Smooth muscle cell (in vitro differentiated cells): ENCODE results near the gene ADAM11. TPM values are rescaled to one million over a fixed set of nuclear protein-coding genes. Genes with fewer than 3 reads are reported as not detected.

Experiments used
- DNase-seq: peaks from one replicate; lab custom pipeline; 2025; ENCODE audit not compliant: unreplicated experiment; lab: John Stamatoyannopoulos, UW
- H2AFZ ChIP-seq: fragments of 200-600 bp; sonication (generic); 2 replicates; pipeline ENCODE4 v1.6.0; 2016; ENCODE audit warnings: antibody characterized with exemption, low read depth, mild to moderate bottlenecking
- H3F3A ChIP-seq: fragments of 200-600 bp; sonication (generic); 2 replicates; pipeline ENCODE4 v1.6.0; 2017; ENCODE audit warnings: antibody characterized with exemption, low read depth
- H3K27ac ChIP-seq: fragments of 200-600 bp; sonication (generic); 2 replicates; pipeline ENCODE4 v1.5.1; 2016; ENCODE audit warnings: low read depth, mild to moderate bottlenecking
- H3K27me3 ChIP-seq: fragments of 200-600 bp; sonication (generic); 2 replicates; pipeline ENCODE4 v1.6.1; 2016; ENCODE audit warnings: low read depth, mild to moderate bottlenecking
- H3K36me3 ChIP-seq: fragments of 200-600 bp; sonication (generic); 2 replicates; pipeline ENCODE4 v1.5.1; 2016; ENCODE audit warnings: low read depth
- H3K4me1 ChIP-seq: fragments of 200-600 bp; sonication (generic); 2 replicates; pipeline ENCODE4 v1.5.1; 2016; ENCODE audit warnings: low read depth
- H3K4me2 ChIP-seq: fragments of 200-600 bp; sonication (generic); 2 replicates; pipeline ENCODE4 v1.6.0; 2016; ENCODE audit warnings: mild to moderate bottlenecking
- H3K4me3 ChIP-seq: fragments of 200-600 bp; sonication (generic); 2 replicates; pipeline ENCODE4 v1.5.1; 2016; ENCODE audit warnings: mild to moderate bottlenecking
- H3K79me2 ChIP-seq: fragments of 200-600 bp; sonication (generic); 2 replicates; pipeline ENCODE4 v1.6.0; 2016; ENCODE audit warnings: low read depth, mild to moderate bottlenecking
- H3K9ac ChIP-seq: fragments of 200-600 bp; sonication (generic); 2 replicates; pipeline ENCODE4 v1.6.0; 2016; ENCODE audit warnings: low read depth
- H3K9me3 ChIP-seq: fragments of 200-600 bp; sonication (generic); replicated peaks from 2 replicates; pipeline ENCODE4 v1.5.1; 2016; ENCODE audit warnings: low read depth
- H4K20me1 ChIP-seq: fragments of 200-600 bp; sonication (generic); 2 replicates; pipeline ENCODE4 v1.6.0; 2016; ENCODE audit warnings: low read depth
- WGBS: methylation state at CpG from one replicate; pipeline ENCODE4 v1.1.7; 2016; ENCODE audit warnings: low lambda C conversion rate; 5-methylcytosine and 5-hydroxymethylcytosine counted together
- polyA plus RNA-seq: library from polyadenylated mRNA; unstranded; fragments of >200 nt; fragmentation: Nextera tagmentation; extraction: Ambion mirVana; gene quantifications from 2 replicates; pipeline ENCODE4 v1.2.1, GENCODE V29; 2016
- total RNA-seq: library from RNA; depleted of rRNA; stranded (reverse); fragments of >200 nt; gene quantifications from 2 replicates; pipeline ENCODE4 v1.2.3, GENCODE V29; 2014
- TF ChIP-seq, protein P1 (sequence below): fragments of 200-600 bp; sonication (generic); IDR thresholded peaks from 2 replicates; pipeline ENCODE4 v1.5.1; 2017; ENCODE audit warnings: borderline replicate concordance, mild to moderate bottlenecking, antibody characterized with exemption; ENCODE audit not compliant: insufficient read depth, poor library complexity, severe bottlenecking

The ADAM11 gene
- total and polyA plus RNA-seq, 2 experiments from 2014 or later, result 0.48 TPM; not detected in 1

DNA sequence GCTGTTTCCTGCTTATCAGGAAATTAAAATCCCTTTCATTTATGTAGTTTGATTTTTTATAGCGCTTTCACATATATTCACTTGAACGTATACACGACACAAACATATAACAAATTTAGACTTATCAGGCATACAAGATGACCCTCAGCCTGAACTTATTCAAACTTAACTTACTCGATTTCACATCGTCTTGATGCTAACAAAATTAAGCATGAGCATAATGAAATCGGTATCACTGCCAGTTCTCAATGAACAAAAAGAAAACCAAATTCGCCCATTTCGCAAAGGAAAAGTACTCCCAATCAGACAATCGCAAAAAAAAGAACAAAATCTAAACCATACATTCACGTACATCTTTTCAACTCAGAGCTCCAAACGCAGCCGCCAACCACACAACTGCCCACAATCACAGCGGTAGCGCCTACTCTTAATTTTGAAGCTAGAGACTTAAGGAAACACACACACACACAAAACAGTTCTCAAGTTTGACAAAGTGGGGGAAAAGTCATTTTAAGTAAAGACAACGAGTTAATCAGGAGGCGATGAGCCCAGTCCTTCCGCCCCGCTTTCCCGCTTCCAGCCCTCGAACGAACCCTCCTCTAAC lies 70.2 kb downstream of the ADAM11 start:
- H2AFZ ChIP-seq, result peak overlapping the region; percentile 66
- H3F3A ChIP-seq, result no peaks in the 10 kb centered on the region
- peaks cover 52% of the 10 kb centered on the region for H3K79me2 ChIP-seq
- peaks cover 46% of the 10 kb centered on the region for H4K20me1 ChIP-seq
- TF ChIP-seq, protein P1, sequence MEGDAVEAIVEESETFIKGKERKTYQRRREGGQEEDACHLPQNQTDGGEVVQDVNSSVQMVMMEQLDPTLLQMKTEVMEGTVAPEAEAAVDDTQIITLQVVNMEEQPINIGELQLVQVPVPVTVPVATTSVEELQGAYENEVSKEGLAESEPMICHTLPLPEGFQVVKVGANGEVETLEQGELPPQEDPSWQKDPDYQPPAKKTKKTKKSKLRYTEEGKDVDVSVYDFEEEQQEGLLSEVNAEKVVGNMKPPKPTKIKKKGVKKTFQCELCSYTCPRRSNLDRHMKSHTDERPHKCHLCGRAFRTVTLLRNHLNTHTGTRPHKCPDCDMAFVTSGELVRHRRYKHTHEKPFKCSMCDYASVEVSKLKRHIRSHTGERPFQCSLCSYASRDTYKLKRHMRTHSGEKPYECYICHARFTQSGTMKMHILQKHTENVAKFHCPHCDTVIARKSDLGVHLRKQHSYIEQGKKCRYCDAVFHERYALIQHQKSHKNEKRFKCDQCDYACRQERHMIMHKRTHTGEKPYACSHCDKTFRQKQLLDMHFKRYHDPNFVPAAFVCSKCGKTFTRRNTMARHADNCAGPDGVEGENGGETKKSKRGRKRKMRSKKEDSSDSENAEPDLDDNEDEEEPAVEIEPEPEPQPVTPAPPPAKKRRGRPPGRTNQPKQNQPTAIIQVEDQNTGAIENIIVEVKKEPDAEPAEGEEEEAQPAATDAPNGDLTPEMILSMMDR, result no peak
- peaks cover 15% of the 10 kb centered on the region for H3K4me1 ChIP-seq
- no peaks in the 10 kb centered on the region for H3K36me3 ChIP-seq
- WGBS, result 1% methylated on average over 21 of the region's 21 CpGs
- DNase-seq, result no peak
- no peaks in the 10 kb centered on the region for H3K27me3 ChIP-seq
- H3K4me3 ChIP-seq, result peak overlapping the region; percentile 74
- no peaks in the 10 kb centered on the region for H3K9me3 ChIP-seq
- H3K27ac ChIP-seq, result no peak overlapping the region
- peak overlapping the region; percentile 95 for H3K4me2 ChIP-seq
- H3K9ac ChIP-seq, result peak overlapping the region; percentile 63

DNA sequence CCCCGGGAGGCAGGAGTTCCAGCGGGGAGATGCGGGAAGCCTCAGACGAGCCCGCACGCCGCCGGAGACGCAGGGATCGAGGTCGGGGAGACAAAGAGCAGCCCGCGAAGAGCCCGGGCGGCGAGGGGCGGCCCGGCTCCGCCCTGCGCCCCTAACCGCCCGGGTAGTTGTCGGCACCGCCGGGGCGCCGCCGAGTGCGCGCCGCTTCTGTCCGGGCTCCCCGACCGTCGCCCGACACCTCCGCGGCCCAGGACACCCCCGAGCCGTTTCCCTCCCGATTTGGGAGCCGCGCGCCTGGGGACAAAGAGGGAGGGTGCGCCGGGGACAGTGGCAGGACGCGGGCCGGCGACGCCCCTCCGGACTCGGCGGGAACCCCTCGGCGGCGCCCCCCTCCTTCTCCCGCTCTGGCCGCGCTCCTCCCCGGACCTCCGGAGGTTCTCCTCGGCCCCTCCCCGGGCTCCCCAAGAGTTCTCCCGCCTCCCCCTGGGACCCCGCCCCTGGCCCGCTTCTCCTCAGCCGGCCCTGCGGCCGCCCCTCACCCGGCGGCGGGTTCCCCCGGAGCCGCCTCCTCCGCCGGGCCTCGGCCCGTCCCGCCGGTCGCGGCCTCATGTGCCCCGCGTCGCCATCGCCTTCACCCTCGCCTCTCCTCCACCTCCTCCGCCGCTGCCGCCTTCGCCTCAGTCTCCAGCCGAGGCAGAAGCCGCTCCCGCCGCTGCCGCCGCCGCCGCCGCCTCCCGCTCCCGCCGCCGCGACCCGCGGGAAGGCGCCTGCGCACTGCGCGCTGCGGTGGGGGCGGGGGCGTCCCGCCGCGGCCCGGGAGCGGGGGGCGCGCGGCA lies 71.0 kb downstream of the ADAM11 start, which contains the start of gene GJC1:
Gene GJC1 (minus strand): TSS at position 765 of the 836 bp plus-strand sequence. CDS start 24,470 bp downstream, outside the sequence.
- DNase-seq, result peak; percentile 9
- Histone ChIP-seq H3K4me1 (peaks cover 15% of the 10 kb centered on the region), H3K36me3 (no peaks in the 10 kb centered on the region), H3F3A (no peaks in the 10 kb centered on the region), H3K9me3 (no peaks in the 10 kb centered on the region), H3K79me2 (peaks cover 45% of the 10 kb centered on the region), H3K27me3 (no peaks in the 10 kb centered on the region), H2AFZ (peak within 1 kb of the TSS; percentile 85), H3K9ac (peak within 1 kb of the TSS; percentile 63), H3K27ac (no peak within 1 kb of the TSS), H3K4me2 (peak within 1 kb of the TSS; percentile 95), H4K20me1 (peaks cover 40% of the 10 kb centered on the region), H3K4me3 (peak within 1 kb of the TSS; percentile 74)
- WGBS, result 1% methylated on average over 46 of the region's 123 CpGs
- TF ChIP-seq, protein P1, result no peak

DNA sequence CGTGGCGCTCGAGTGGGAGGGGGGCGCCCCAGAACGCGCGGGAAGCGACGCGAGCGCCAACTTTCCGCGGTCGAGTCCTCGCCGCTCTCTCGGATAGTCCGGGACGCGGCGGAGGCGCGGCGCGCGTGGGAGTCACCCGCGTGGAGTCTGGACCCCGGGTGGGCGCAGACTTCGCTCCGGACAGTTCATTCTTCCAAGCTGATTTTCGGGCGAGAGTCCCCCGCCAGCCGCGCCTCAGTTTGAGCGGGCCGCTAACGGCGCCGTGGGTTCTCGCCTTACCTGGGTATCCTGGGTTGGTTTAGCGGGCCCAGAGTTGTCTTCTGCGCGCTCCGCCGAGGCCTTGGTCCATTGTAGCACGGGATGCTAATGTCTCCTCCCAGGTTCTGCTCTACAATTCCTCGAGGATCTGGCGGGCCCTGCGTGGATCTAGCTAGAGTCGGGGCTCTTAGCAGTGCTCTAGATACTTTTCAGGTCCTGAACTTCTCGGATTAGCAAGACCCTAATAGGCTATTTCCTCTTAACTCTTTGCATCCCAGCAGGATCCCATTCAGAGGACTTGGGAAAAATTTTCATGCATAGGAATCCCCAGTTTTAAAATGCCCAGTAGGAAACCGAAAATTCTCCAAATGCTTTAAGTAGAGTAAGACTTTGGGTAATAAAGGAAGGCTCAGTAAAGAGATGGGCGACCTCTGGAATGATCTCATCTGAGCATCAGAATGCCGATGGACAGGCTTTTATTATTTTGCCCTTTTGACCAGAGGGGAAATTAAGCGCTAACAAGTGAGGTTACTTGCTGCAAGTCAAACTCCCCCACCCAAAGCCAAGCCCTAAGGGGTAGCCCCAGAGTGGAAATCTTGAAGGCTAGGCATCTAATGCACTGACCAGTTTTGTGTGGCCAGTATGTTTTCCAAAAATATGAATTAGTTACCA lies 71.8 kb downstream of the ADAM11 start:
- TF ChIP-seq, protein P1, result no peak
- H3K4me2 ChIP-seq, result peak overlapping the region; percentile 95
- H2AFZ ChIP-seq, result peak overlapping the region; percentile 85
- H3K79me2 ChIP-seq, result peaks cover 36% of the 10 kb centered on the region
- peaks cover 15% of the 10 kb centered on the region for H3K4me1 ChIP-seq
- H3K9ac ChIP-seq, result no peak overlapping the region
- no peaks in the 10 kb centered on the region for H3K27me3 ChIP-seq
- DNase-seq, result peak; percentile 9
- H3K4me3 ChIP-seq, result peak overlapping the region; percentile 74
- H3F3A ChIP-seq, result no peaks in the 10 kb centered on the region
- H4K20me1 ChIP-seq, result peaks cover 31% of the 10 kb centered on the region
- 3% methylated on average over 47 of the region's 58 CpGs for WGBS
- H3K36me3 ChIP-seq, result no peaks in the 10 kb centered on the region
- H3K27ac ChIP-seq, result no peak overlapping the region
- no peaks in the 10 kb centered on the region for H3K9me3 ChIP-seq
